ENCODE measurements around the gene REPIN1.

REPIN1 gene

DNA sequence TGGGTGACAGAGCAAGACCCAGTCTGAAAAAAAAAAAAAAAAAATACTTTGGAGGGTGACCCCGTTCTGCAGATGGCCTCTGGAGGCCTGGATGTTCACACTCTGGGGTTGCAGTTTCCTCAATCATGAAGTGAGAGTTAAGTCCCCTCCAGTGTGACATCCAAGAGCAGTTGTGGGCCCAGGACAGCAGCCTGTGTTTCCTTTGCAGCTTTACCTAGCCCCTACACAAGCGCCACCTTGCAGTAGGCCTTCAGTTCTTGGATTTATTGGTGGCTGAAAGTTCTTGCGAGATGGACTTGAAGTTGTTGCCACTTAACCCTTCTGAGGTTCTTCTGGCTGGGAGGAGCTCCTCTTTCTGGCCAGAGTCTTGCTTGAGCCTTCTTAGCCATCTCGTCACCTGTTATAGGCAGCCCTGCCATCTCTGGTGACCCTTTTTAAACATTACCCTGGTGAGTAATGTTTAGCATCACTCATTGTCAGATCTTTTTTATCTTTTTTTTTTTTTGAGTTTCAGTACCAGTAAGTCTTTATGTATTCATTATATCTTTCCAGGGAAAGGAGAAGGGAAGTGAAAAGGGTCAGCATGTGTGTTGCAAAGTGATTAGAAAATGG is 41.9 kb upstream of the REPIN1 start:
- no peak overlapping the region for H3K4me3 ChIP-seq (ENCODE audit: low read length in 2 of 2)
- H3K4me1 ChIP-seq (ENCODE audit: control insufficient read depth in 2 of 2, insufficient read depth in 2 of 2, low read length in 2 of 2) = peaks cover 20 to 22% of the 10 kb centered on the region in 2 donors
- H3K36me3 ChIP-seq (ENCODE audit: control insufficient read depth in 2 of 2, insufficient read depth in 2 of 2, low read length in 2 of 2) = peaks cover 6 to 13% of the 10 kb centered on the region in 2 donors

DNA sequence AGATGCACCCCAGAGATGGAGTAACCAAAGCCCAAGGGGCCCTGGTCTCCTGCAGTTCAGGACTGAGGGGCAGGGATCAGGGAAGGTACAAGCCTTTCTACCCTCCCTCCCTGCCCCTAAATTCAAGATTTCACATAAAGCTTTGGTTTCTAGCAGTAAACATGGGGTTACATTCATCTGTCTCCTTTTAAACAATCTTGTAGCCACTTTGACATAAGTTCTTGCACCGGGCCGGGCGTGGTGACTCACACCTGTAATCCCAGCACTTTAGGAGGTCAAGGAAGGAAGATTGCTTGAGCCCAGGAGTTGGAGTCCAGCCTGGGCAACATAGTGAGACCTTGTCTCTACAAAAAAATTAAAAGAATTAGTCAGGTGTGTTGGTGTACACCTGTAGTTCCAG is 41.3 kb upstream of the REPIN1 start:
- no peak overlapping the region for H3K27ac ChIP-seq (ENCODE audit: low read depth in 2 of 2, low read length in 2 of 2)
- no peaks in the 10 kb centered on the region for H3K9me3 ChIP-seq (ENCODE audit: control insufficient read depth in 2 of 2, low read length in 2 of 2)
- peaks cover 6 to 13% of the 10 kb centered on the region in 2 donors for H3K36me3 ChIP-seq (ENCODE audit: control insufficient read depth in 2 of 2, insufficient read depth in 2 of 2, low read length in 2 of 2)
- peaks cover 15 to 17% of the 10 kb centered on the region in 2 donors for H3K4me1 ChIP-seq (ENCODE audit: control insufficient read depth in 2 of 2, insufficient read depth in 2 of 2, low read length in 2 of 2)
- H3K27me3 ChIP-seq (ENCODE audit: control insufficient read depth in 2 of 2, insufficient read depth in 2 of 2, low read length in 2 of 2) = no peaks in the 10 kb centered on the region
- H3K9ac ChIP-seq (ENCODE audit: low read depth in 1 of 2, low read length in 2 of 2) = no peak overlapping the region
- H3K4me3 ChIP-seq (ENCODE audit: low read length in 2 of 2) = no peak overlapping the region

More for the DNA sequence above, 41.9 kb upstream of the REPIN1 start:
- no peak overlapping the region for H3K27ac ChIP-seq (ENCODE audit: low read depth in 2 of 2, low read length in 2 of 2)
- no peaks in the 10 kb centered on the region for H3K27me3 ChIP-seq (ENCODE audit: control insufficient read depth in 2 of 2, insufficient read depth in 2 of 2, low read length in 2 of 2)
- H3K9ac ChIP-seq (ENCODE audit: low read depth in 1 of 2, low read length in 2 of 2) = no peak overlapping the region
- H3K9me3 ChIP-seq (ENCODE audit: control insufficient read depth in 2 of 2, low read length in 2 of 2) = no peaks in the 10 kb centered on the region

DNA sequence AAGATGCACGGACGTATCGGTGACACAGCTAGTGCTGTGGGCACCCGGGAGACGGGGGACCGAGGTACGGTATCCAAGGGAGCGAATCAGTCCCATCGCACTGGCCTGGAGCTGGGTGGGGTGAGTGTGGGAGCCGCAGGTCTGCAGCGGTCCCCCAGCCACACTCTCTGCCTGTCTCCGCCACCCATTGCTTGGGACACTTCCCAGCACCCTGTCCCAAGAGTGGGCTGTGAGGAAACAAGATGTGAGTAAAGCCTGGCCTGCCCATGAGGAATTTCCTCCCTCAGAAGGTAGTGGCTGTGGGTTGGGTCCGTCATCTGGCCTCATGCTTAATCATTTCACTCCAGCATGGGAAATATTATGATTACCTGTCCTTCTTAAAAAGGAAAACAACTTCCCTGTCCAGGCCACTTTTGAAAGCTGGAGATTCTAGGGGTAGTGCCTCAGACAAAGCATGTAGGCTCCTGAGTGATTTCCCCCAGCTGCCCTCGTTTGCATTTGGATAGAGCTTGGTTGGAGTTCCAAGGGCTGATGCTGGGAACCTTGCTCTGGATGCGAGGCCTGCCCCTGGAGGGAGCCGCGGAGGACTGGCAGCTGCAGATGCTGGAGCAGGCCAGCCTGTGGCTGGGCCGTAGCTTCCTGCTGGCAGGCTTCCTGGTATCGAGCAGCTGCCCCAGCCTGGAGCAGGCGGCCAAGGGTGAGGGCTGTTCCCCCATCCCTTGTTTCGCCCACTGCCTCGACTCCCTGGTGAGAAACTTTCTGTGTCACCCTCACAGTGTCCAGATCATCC is 39.1 kb upstream of the REPIN1 start:
- Histone ChIP-seq H3K4me1 (ENCODE audit: control insufficient read depth in 2 of 2, insufficient read depth in 2 of 2, low read length in 2 of 2) (peaks cover 2 to 3% of the 10 kb centered on the region in 2 donors), H3K27ac (ENCODE audit: low read depth in 2 of 2, low read length in 2 of 2) (no peak overlapping the region), H3K27me3 (ENCODE audit: control insufficient read depth in 2 of 2, insufficient read depth in 2 of 2, low read length in 2 of 2) (no peaks in the 10 kb centered on the region), H3K9me3 (ENCODE audit: control insufficient read depth in 2 of 2, low read length in 2 of 2) (no peaks in the 10 kb centered on the region), H3K9ac (ENCODE audit: low read depth in 1 of 2, low read length in 2 of 2) (no peak overlapping the region), H3K4me3 (ENCODE audit: low read length in 2 of 2) (no peak overlapping the region), H3K36me3 (ENCODE audit: control insufficient read depth in 2 of 2, insufficient read depth in 2 of 2, low read length in 2 of 2) (peaks cover 6 to 13% of the 10 kb centered on the region in 2 donors)

DNA sequence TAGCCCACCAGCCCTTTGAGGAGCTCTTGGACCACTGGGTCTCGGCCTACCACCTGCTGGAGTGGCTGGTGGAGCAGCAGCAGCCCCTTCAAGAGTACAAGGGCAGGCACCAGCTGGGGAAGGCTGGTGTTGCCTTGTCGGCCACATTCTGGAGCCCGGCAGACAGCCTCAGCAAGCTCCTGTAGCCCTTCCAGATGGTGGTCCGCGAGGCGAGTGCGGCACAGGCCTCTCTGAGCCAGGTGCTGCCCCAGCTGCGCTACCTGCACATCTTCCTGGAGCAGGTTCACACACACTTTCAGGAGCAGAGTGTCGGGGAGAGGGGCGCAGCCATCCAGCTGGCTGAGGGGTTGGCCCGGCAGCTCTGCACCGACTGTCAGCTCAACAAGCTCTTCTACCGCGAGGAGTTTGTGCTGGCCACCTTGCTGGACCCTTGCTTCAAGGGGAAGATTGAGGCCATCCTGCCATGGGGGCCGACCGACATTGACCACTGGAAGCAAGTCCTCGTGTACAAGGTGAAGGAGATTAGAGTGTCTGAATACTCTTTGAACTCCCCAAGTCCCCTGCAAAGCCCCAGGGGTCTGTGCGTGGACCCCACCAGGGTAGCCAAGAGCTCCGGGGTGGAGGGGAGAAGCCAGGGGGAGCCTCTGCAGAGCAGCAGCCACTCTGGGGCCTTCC is 38.3 kb upstream of the REPIN1 start:
- no peaks in the 10 kb centered on the region for H3K9me3 ChIP-seq (ENCODE audit: control insufficient read depth in 2 of 2, low read length in 2 of 2)
- no peak overlapping the region for H3K4me3 ChIP-seq (ENCODE audit: low read length in 2 of 2)
- no peaks in the 10 kb centered on the region for H3K4me1 ChIP-seq (ENCODE audit: control insufficient read depth in 2 of 2, insufficient read depth in 2 of 2, low read length in 2 of 2)
- no peak overlapping the region for H3K9ac ChIP-seq (ENCODE audit: low read depth in 1 of 2, low read length in 2 of 2)
- H3K36me3 ChIP-seq (ENCODE audit: control insufficient read depth in 2 of 2, insufficient read depth in 2 of 2, low read length in 2 of 2) = peaks cover 6 to 13% of the 10 kb centered on the region in 2 donors
- H3K27ac ChIP-seq (ENCODE audit: low read depth in 2 of 2, low read length in 2 of 2) = no peak overlapping the region
- H3K27me3 ChIP-seq (ENCODE audit: control insufficient read depth in 2 of 2, insufficient read depth in 2 of 2, low read length in 2 of 2) = no peaks in the 10 kb centered on the region

GRCh38 chr7:150332852-150333635 is 35.6 kb upstream of the REPIN1 start:
- peaks cover 6 to 15% of the 10 kb centered on the region in 2 donors for H3K36me3 ChIP-seq (ENCODE audit: control insufficient read depth in 2 of 2, insufficient read depth in 2 of 2, low read length in 2 of 2)
- no peaks in the 10 kb centered on the region for H3K27me3 ChIP-seq (ENCODE audit: control insufficient read depth in 2 of 2, insufficient read depth in 2 of 2, low read length in 2 of 2)
- no peaks in the 10 kb centered on the region for H3K9me3 ChIP-seq (ENCODE audit: control insufficient read depth in 2 of 2, low read length in 2 of 2)
- H3K4me3 ChIP-seq (ENCODE audit: low read length in 2 of 2) = no peak overlapping the region
- no peak overlapping the region for H3K9ac ChIP-seq (ENCODE audit: low read depth in 1 of 2, low read length in 2 of 2)
- H3K27ac ChIP-seq (ENCODE audit: low read depth in 2 of 2, low read length in 2 of 2) = no peak overlapping the region
- peaks cover 10 to 13% of the 10 kb centered on the region in 2 donors for H3K4me1 ChIP-seq (ENCODE audit: control insufficient read depth in 2 of 2, insufficient read depth in 2 of 2, low read length in 2 of 2)

DNA sequence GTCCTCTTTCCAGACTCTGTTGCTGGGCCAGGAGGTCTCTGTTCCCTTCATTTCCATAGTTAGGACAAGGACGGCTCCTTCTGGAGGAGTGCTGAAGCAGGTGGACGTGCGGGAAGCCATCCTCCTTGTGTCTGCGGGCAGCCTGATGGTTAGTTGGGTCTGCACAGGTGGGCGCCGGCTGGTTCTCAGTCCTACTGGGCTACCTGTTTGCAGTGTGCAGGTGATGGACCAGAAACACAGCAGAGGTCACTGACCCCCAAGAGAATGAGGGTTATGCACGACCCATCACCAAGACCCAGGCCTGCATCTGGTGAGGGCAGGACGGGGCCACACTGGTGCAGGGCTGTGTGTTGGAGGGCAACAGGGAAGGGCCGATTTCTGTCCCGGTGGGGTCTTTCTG is 35.0 kb upstream of the REPIN1 start:
- Histone ChIP-seq H3K9me3 (ENCODE audit: control insufficient read depth in 2 of 2, low read length in 2 of 2) (no peaks in the 10 kb centered on the region), H3K36me3 (ENCODE audit: control insufficient read depth in 2 of 2, insufficient read depth in 2 of 2, low read length in 2 of 2) (peaks cover 4 to 11% of the 10 kb centered on the region in 2 donors), H3K4me1 (ENCODE audit: control insufficient read depth in 2 of 2, insufficient read depth in 2 of 2, low read length in 2 of 2) (peaks cover 10 to 17% of the 10 kb centered on the region in 2 donors), H3K9ac (ENCODE audit: low read depth in 1 of 2, low read length in 2 of 2) (no peak overlapping the region), H3K4me3 (ENCODE audit: low read length in 2 of 2) (no peak overlapping the region), H3K27me3 (ENCODE audit: control insufficient read depth in 2 of 2, insufficient read depth in 2 of 2, low read length in 2 of 2) (no peaks in the 10 kb centered on the region), H3K27ac (ENCODE audit: low read depth in 2 of 2, low read length in 2 of 2) (no peak overlapping the region)

GRCh38 chr7:150334108-150334507 is 34.5 kb upstream of the REPIN1 start:
- Histone ChIP-seq H3K9me3 (ENCODE audit: control insufficient read depth in 2 of 2, low read length in 2 of 2) (no peaks in the 10 kb centered on the region), H3K9ac (ENCODE audit: low read depth in 1 of 2, low read length in 2 of 2) (no peak overlapping the region), H3K36me3 (ENCODE audit: control insufficient read depth in 2 of 2, insufficient read depth in 2 of 2, low read length in 2 of 2) (peaks cover 4 to 9% of the 10 kb centered on the region in 2 donors), H3K27ac (ENCODE audit: low read depth in 2 of 2, low read length in 2 of 2) (no peak overlapping the region), H3K4me3 (ENCODE audit: low read length in 2 of 2) (no peak overlapping the region), H3K4me1 (ENCODE audit: control insufficient read depth in 2 of 2, insufficient read depth in 2 of 2, low read length in 2 of 2) (peaks cover 10 to 21% of the 10 kb centered on the region in 2 donors), H3K27me3 (ENCODE audit: control insufficient read depth in 2 of 2, insufficient read depth in 2 of 2, low read length in 2 of 2) (no peaks in the 10 kb centered on the region)

DNA sequence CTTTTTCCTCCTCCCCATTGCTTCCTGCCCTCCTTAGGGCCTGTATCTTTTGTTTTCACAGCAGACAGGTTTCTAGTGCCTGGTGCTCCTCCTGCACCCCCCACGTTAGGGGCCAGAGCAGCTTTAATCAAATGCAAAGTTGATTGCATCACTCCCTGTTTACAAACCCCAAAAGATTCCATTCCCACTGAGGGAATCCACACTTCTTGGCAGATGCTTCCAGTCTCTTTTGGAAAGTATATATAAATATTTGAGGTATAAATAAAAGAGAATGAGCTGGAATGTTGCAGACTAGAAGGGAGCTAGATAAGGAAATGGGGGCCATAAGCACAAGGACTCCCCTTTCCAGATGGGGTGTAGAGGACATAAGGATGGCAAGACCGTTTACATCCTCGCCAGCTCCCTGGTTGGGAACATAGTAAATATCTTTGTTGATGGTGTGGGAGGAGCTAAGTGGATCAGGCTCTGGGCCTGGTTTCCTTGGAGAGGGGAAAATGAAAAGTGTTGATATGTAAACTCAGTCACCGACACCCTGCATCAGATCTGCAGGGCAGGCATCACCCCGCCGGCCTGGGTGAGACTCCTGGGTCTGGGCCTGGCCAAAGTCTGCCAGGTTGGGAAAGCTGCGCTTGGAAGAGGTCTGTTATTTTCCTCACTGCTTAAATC is 33.4 kb upstream of the REPIN1 start:
- no peak overlapping the region for H3K4me3 ChIP-seq (ENCODE audit: low read length in 2 of 2)
- peaks cover 3 to 7% of the 10 kb centered on the region in 2 donors for H3K36me3 ChIP-seq (ENCODE audit: control insufficient read depth in 2 of 2, insufficient read depth in 2 of 2, low read length in 2 of 2)
- H3K27me3 ChIP-seq (ENCODE audit: control insufficient read depth in 2 of 2, insufficient read depth in 2 of 2, low read length in 2 of 2) = no peaks in the 10 kb centered on the region
- H3K9me3 ChIP-seq (ENCODE audit: control insufficient read depth in 2 of 2, low read length in 2 of 2) = no peaks in the 10 kb centered on the region
- peaks cover 20 to 32% of the 10 kb centered on the region in 2 donors for H3K4me1 ChIP-seq (ENCODE audit: control insufficient read depth in 2 of 2, insufficient read depth in 2 of 2, low read length in 2 of 2)
- H3K9ac ChIP-seq (ENCODE audit: low read depth in 1 of 2, low read length in 2 of 2) = no peak overlapping the region
- H3K27ac ChIP-seq (ENCODE audit: low read depth in 2 of 2, low read length in 2 of 2) = peak overlapping the region in 1 of 2 donors; percentile 53

DNA sequence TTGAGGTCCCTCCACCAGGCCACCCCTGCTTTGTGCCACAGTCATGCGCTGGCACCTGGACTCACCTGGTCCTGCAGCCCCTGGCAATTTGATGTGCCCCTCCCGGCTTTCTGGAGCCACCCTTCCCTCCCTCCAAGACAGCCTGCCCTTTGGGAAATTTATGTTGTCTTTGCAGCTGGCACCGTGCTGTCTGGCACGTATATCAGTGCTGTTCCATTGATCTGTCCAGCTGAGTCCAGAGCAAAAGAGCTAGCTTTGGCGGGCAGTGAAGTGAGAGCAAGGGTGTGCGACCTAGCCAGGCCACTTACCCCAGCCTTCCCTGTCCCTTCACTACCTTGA is 32.9 kb upstream of the REPIN1 start:
- Histone ChIP-seq H3K4me3 (ENCODE audit: low read length in 2 of 2) (no peak overlapping the region), H3K36me3 (ENCODE audit: control insufficient read depth in 2 of 2, insufficient read depth in 2 of 2, low read length in 2 of 2) (peaks cover 0 to 4% of the 10 kb centered on the region in 2 donors), H3K9me3 (ENCODE audit: control insufficient read depth in 2 of 2, low read length in 2 of 2) (no peaks in the 10 kb centered on the region), H3K4me1 (ENCODE audit: control insufficient read depth in 2 of 2, insufficient read depth in 2 of 2, low read length in 2 of 2) (peaks cover 20 to 33% of the 10 kb centered on the region in 2 donors), H3K27me3 (ENCODE audit: control insufficient read depth in 2 of 2, insufficient read depth in 2 of 2, low read length in 2 of 2) (no peaks in the 10 kb centered on the region), H3K9ac (ENCODE audit: low read depth in 1 of 2, low read length in 2 of 2) (no peak overlapping the region), H3K27ac (ENCODE audit: low read depth in 2 of 2, low read length in 2 of 2) (peak overlapping the region in 1 of 2 donors; percentile 53)
